AG09319 (cell line): Measurements from ENCODE around the gene ZNF683.

Experiments used
- DNase-seq: peaks from one replicate; pipeline ENCODE4 v3.0.0-alpha.2; 2010; ENCODE audit warnings: low read depth; ENCODE audit errors: extremely low read depth
- TF ChIP-seq, protein P1 (sequence below): IDR thresholded peaks from 2 replicates; pipeline ENCODE4 v1.5.1; 2011; ENCODE audit warnings: low read depth, mild to moderate bottlenecking, inconsistent platforms, low read length, moderate library complexity

ZNF683 gene

DNA sequence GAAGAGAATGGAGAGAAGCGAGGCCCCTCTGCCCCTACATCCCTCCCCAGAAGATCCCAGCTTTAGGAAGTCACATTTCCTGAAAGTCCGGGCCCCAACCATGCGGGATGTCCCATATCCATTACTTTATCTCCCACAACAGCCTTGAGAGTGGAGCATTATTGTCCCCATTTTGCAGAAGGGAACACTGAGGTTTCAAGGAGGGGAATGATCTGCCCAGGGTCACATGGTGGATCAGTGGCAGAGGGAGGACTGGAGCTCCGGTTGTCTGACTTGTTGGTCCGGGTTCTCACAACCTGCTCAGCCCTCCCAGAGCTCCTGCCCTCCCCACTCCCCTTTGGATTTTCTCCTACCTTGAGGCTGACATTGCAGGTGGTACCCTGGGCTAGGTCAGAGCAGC lies 16.4 kb downstream of the ZNF683 start:
- TF ChIP-seq, protein P1, sequence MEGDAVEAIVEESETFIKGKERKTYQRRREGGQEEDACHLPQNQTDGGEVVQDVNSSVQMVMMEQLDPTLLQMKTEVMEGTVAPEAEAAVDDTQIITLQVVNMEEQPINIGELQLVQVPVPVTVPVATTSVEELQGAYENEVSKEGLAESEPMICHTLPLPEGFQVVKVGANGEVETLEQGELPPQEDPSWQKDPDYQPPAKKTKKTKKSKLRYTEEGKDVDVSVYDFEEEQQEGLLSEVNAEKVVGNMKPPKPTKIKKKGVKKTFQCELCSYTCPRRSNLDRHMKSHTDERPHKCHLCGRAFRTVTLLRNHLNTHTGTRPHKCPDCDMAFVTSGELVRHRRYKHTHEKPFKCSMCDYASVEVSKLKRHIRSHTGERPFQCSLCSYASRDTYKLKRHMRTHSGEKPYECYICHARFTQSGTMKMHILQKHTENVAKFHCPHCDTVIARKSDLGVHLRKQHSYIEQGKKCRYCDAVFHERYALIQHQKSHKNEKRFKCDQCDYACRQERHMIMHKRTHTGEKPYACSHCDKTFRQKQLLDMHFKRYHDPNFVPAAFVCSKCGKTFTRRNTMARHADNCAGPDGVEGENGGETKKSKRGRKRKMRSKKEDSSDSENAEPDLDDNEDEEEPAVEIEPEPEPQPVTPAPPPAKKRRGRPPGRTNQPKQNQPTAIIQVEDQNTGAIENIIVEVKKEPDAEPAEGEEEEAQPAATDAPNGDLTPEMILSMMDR, result no peak
- no peak for DNase-seq

GRCh38 chr1:26354972-26355371 lies 17.6 kb downstream of the ZNF683 start:
- no peak for DNase-seq
- TF ChIP-seq, protein P1, result no peak

GRCh38 chr1:26353976-26354820 lies 18.4 kb downstream of the ZNF683 start, which contains the start of gene CRYBG2:
Gene CRYBG2, minus strand, starts transcription at chr1:26354130. Its CDS starts 7,473 bp downstream, at chr1:26346657.
- TF ChIP-seq, protein P1, result no peak
- DNase-seq, result no peak

DNA sequence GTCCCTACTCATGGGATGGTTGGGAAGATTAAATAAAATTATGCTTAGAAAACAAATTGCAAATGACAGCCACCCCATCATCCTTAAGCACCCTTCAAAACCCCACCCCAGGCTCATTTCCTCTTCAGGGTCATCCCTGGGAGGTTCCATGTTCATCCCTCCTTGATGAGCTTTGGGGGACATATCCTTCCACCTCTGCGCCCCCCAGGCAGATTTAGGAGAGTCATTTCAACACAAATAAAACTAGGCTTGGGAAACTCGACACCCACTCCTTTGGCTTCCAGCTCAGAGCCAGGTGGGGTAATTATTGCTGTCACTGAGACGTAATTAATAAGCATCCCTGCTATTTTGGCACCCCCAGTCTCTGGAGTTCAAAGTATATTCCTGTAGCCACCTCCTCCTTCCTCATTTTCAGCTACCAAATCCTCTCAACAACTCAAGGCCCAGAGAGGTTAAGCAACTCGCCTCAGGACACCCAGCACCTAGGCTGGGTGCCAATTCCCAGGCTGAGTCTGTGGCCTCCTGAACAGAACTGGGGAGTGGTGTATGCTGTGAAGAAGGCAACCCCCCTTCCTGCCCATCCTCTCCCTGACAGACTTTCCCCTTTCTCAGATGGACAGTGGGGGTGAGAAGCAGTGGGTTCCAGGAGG lies 19.2 kb downstream of the ZNF683 start:
- no peak for DNase-seq
- TF ChIP-seq, protein P1, result no peak

DNA sequence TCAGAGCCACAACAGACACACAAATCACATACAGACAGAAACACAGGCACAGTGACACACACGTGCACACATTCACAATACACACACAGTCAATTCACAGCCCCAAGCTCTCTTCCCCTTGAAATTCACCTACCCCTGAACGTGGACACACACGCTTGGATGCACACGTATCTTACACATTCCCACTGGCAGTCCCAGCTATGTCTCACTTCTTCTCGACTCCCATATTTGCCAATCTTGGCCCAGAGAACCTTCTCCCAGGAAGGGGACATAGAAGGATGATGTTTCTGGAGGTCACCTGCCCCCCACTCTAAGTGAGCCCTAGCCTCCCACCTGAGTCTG lies 20.2 kb downstream of the ZNF683 start:
- TF ChIP-seq, protein P1, result no peak
- DNase-seq, result no peak

- no peak for DNase-seq
- TF ChIP-seq, protein P1, result no peak
Observed at GRCh38 chr1:26351590-26352337, 20.8 kb downstream of the ZNF683 start.
